ENCODE data around the gene NCAPD3.

The NCAPD3 gene

GRCh38 chr11:134149371-134149770 lies 74.4 kb downstream of the NCAPD3 start:
- Histone ChIP-seq H3K4me2 (no peak overlapping the region), H3K27ac (no peak overlapping the region), H3K9ac (no peak overlapping the region), H3K36me3 (ENCODE audit: insufficient read depth) (no peaks in the 10 kb centered on the region), H3K27me3 (ENCODE audit: insufficient read depth, low read depth) (no peaks in the 10 kb centered on the region), H3K4me3 (IDR thresholded peaks at IDR 0.05; ENCODE audit: insufficient read depth, low read depth, low read length) (no peak overlapping the region), H3K4me1 (ENCODE audit: low read depth, poor library complexity, severe bottlenecking) (no peaks in the 10 kb centered on the region), H2AFZ (ENCODE audit: low read depth) (no peak overlapping the region), H3K79me2 (ENCODE audit: insufficient read depth, low read depth) (no peaks in the 10 kb centered on the region), H4K20me1 (ENCODE audit: insufficient read depth) (no peaks in the 10 kb centered on the region)
- no peak for TF ChIP-seq CTCF (conservative IDR thresholded peaks at IDR 0.05; ENCODE audit: low read depth, low read length)

GRCh38 chr11:134146598-134146997 lies 77.2 kb downstream of the NCAPD3 start:
- H3K4me3 ChIP-seq (IDR thresholded peaks at IDR 0.05; ENCODE audit: insufficient read depth, low read depth, low read length) = no peak overlapping the region
- H3K36me3 ChIP-seq (ENCODE audit: insufficient read depth) = no peaks in the 10 kb centered on the region
- H3K79me2 ChIP-seq (ENCODE audit: insufficient read depth, low read depth) = no peaks in the 10 kb centered on the region
- no peak for TF ChIP-seq CTCF (conservative IDR thresholded peaks at IDR 0.05; ENCODE audit: low read depth, low read length)
- no peak overlapping the region for H3K4me2 ChIP-seq
- H3K4me1 ChIP-seq (ENCODE audit: low read depth, poor library complexity, severe bottlenecking) = no peaks in the 10 kb centered on the region
- H4K20me1 ChIP-seq (ENCODE audit: insufficient read depth) = no peaks in the 10 kb centered on the region
- H3K27ac ChIP-seq = no peak overlapping the region
- H3K9ac ChIP-seq = no peak overlapping the region
- no peaks in the 10 kb centered on the region for H3K27me3 ChIP-seq (ENCODE audit: insufficient read depth, low read depth)
- no peak overlapping the region for H2AFZ ChIP-seq (ENCODE audit: low read depth)

- no peaks in the 10 kb centered on the region for H3K79me2 ChIP-seq (ENCODE audit: insufficient read depth, low read depth)
- no peak for TF ChIP-seq CTCF (conservative IDR thresholded peaks at IDR 0.05; ENCODE audit: low read depth, low read length)
- no peaks in the 10 kb centered on the region for H3K36me3 ChIP-seq (ENCODE audit: insufficient read depth)
- H3K4me3 ChIP-seq (IDR thresholded peaks at IDR 0.05; ENCODE audit: insufficient read depth, low read depth, low read length) = no peak overlapping the region
- no peak overlapping the region for H2AFZ ChIP-seq (ENCODE audit: low read depth)
- no peak overlapping the region for H3K27ac ChIP-seq
- no peak overlapping the region for H3K4me2 ChIP-seq
- no peaks in the 10 kb centered on the region for H3K4me1 ChIP-seq (ENCODE audit: low read depth, poor library complexity, severe bottlenecking)
- no peaks in the 10 kb centered on the region for H3K27me3 ChIP-seq (ENCODE audit: insufficient read depth, low read depth)
- H3K9ac ChIP-seq = no peak overlapping the region
- no peaks in the 10 kb centered on the region for H4K20me1 ChIP-seq (ENCODE audit: insufficient read depth)
Observed at GRCh38 chr11:134145715-134146114, 78.1 kb downstream of the NCAPD3 start.

DNA sequence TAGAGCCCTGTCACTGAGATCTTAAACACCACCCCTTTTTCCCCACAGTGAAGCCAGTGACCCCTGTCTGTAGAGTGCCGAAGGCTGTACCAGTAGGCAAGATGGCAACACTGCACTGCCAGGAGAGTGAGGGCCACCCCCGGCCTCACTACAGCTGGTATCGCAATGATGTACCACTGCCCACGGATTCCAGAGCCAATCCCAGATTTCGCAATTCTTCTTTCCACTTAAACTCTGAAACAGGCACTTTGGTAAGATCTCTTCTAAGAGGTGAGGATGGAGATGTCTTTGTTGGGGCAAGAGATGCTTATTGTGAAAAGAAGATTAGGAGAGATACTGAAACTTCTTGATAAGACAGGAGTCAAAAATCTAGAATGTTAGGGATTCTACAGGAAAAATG lies 79.0 kb downstream of the NCAPD3 start:
- Histone ChIP-seq H3K27ac (no peak overlapping the region), H4K20me1 (ENCODE audit: insufficient read depth) (no peaks in the 10 kb centered on the region), H3K4me1 (ENCODE audit: low read depth, poor library complexity, severe bottlenecking) (no peaks in the 10 kb centered on the region), H3K27me3 (ENCODE audit: insufficient read depth, low read depth) (no peaks in the 10 kb centered on the region), H3K36me3 (ENCODE audit: insufficient read depth) (no peaks in the 10 kb centered on the region), H3K79me2 (ENCODE audit: insufficient read depth, low read depth) (no peaks in the 10 kb centered on the region), H3K9ac (no peak overlapping the region), H3K4me2 (no peak overlapping the region), H3K4me3 (IDR thresholded peaks at IDR 0.05; ENCODE audit: insufficient read depth, low read depth, low read length) (no peak overlapping the region), H2AFZ (ENCODE audit: low read depth) (no peak overlapping the region)
- TF ChIP-seq CTCF (conservative IDR thresholded peaks at IDR 0.05; ENCODE audit: low read depth, low read length) = no peak

DNA sequence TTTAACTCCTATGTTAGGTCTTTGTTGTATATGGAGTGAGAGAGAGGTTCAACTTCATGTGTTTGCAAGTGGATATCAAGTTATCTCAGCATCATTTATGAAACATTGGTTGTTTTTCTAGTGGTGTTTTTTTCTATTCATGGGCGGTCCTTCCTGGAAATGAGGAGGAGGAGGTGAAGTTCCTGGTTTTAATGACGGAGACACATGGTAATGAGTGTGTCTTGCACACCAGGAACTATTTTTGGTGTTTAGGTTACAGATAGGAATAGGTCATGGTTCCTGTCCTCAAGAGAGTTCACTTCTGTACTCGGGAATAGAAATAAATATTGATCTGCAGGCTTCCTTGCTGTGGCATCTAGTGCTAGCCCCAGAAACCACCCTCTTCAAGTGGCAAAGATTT lies 80.0 kb downstream of the NCAPD3 start:
- Histone ChIP-seq H3K27ac (no peak overlapping the region), H3K4me2 (no peak overlapping the region), H3K79me2 (ENCODE audit: insufficient read depth, low read depth) (no peaks in the 10 kb centered on the region), H3K27me3 (ENCODE audit: insufficient read depth, low read depth) (no peaks in the 10 kb centered on the region), H2AFZ (ENCODE audit: low read depth) (no peak overlapping the region), H3K36me3 (ENCODE audit: insufficient read depth) (no peaks in the 10 kb centered on the region), H3K9ac (no peak overlapping the region), H4K20me1 (ENCODE audit: insufficient read depth) (no peaks in the 10 kb centered on the region), H3K4me3 (IDR thresholded peaks at IDR 0.05; ENCODE audit: insufficient read depth, low read depth, low read length) (no peak overlapping the region), H3K4me1 (ENCODE audit: low read depth, poor library complexity, severe bottlenecking) (no peaks in the 10 kb centered on the region)
- TF ChIP-seq CTCF (conservative IDR thresholded peaks at IDR 0.05; ENCODE audit: low read depth, low read length) = no peak

Data from KMS-11 (cell line).